ENCODE measurements around the gene PLBD2. TPM values are rescaled to one million over a fixed set of nuclear protein-coding genes. Genes with fewer than 3 reads are reported as not detected.

The PLBD2 gene
- total RNA-seq, 1 experiment from 2014 or later, result 31.4 TPM

DNA sequence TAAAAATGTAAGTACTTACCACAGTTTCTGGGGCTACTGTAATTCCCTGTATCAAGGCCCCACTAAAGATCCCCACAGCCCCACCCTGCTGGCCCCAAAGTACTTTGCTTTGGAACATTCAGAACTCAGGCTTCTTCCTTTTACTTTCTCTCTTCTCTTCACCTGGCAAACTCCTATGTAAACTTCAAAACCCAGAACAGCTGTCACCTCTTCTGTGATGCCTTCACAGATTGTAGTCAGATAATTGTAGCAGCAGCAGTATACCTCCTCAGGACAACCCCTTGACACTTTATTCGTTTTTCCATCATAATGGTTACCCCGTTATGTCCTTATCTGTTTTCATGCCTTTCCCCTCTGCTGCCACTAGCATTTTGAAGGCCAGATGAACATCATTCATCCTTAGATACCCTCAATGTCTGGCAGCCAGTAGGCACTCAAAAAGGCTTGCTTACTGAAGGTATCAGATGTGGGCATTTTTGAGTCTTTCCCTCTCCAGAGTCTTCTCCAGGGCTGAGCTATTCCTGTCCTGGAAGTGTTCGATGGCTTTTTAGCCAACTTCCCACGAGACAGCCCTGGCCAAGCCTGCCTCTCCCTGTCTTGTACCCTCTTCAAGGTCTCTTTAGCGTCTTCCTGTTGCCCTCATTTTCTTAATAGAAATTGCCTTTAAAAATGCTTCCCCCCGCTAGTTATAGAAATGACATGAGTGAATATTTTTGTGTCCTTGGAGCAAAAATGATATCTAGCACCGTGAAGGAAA, 7.4 kb downstream of the PLBD2 start:
- H4K20me1 ChIP-seq (ENCODE audit: control insufficient read depth, insufficient read depth, insufficient read length), result no peaks in the 10 kb centered on the region
- H4K8ac ChIP-seq (replicated peaks; ENCODE audit: insufficient read length, low read depth, low read length), result no peak overlapping the region
- H2BK12ac ChIP-seq (ENCODE audit: insufficient read length, low read depth, low read length), result no peak overlapping the region
- no peak overlapping the region for H3K56ac ChIP-seq (ENCODE audit: insufficient read length, low read depth, low read length)
- WGBS (ENCODE audit: extremely low coverage, insufficient read length, low lambda C conversion rate), result no CpG with 5 or more reads among the region's 7 CpGs
- no peak overlapping the region for H2BK15ac ChIP-seq (ENCODE audit: low read depth, low read length)
- no peak overlapping the region for H3K9ac ChIP-seq (ENCODE audit: extremely low read depth, insufficient read length, low read length)
- no peaks in the 10 kb centered on the region for H3K23me2 ChIP-seq (ENCODE audit: insufficient read length, low read depth, low read length, poor library complexity, severe bottlenecking)
- H3K18ac ChIP-seq (ENCODE audit: insufficient read length, low read depth, low read length), result no peak overlapping the region
- H3K27me3 ChIP-seq (ENCODE audit: insufficient read depth, low read length), result no peaks in the 10 kb centered on the region
- H3K9me3 Mint-ChIP-seq, result no peaks in the 10 kb centered on the region
- no peak overlapping the region for H3T11ph ChIP-seq (ENCODE audit: low read length)
- 0 out of 4 replicates have a peak, but pooled peaks cover 0 to 2% of the 10 kb centered on the region in 2 experiments for H3K4me1 Mint-ChIP-seq
- H3K4me3 Mint-ChIP-seq, result no peak overlapping the region
- no peak overlapping the region for H2BK120ac ChIP-seq (ENCODE audit: low read depth, low read length, poor library complexity, severe bottlenecking)
- H3K27me3 Mint-ChIP-seq (ENCODE audit: low read depth), result no peaks in the 10 kb centered on the region
- TF ChIP-seq, protein P1, sequence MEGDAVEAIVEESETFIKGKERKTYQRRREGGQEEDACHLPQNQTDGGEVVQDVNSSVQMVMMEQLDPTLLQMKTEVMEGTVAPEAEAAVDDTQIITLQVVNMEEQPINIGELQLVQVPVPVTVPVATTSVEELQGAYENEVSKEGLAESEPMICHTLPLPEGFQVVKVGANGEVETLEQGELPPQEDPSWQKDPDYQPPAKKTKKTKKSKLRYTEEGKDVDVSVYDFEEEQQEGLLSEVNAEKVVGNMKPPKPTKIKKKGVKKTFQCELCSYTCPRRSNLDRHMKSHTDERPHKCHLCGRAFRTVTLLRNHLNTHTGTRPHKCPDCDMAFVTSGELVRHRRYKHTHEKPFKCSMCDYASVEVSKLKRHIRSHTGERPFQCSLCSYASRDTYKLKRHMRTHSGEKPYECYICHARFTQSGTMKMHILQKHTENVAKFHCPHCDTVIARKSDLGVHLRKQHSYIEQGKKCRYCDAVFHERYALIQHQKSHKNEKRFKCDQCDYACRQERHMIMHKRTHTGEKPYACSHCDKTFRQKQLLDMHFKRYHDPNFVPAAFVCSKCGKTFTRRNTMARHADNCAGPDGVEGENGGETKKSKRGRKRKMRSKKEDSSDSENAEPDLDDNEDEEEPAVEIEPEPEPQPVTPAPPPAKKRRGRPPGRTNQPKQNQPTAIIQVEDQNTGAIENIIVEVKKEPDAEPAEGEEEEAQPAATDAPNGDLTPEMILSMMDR (conservative IDR thresholded peaks at IDR 0.05), result no peak
- no peak overlapping the region for H2AK5ac ChIP-seq (ENCODE audit: insufficient read length, low read length)
- H3K4me2 ChIP-seq (ENCODE audit: insufficient read depth, insufficient read length, low read length), result no peak overlapping the region
- H3K4me1 ChIP-seq (ENCODE audit: insufficient read depth, low read length), result no peaks in the 10 kb centered on the region
- H3K79me2 ChIP-seq (ENCODE audit: insufficient read depth, low read length), result no peaks in the 10 kb centered on the region
- no peak for DNase-seq
- H2BK5ac ChIP-seq (ENCODE audit: insufficient read length, low read length), result no peak overlapping the region
- no peak overlapping the region for H2BK20ac ChIP-seq (ENCODE audit: low read depth, low read length, poor library complexity, severe bottlenecking)
- H3K27ac ChIP-seq (ENCODE audit: insufficient read length, low read depth, low read length), result no peak overlapping the region
- H2AFZ ChIP-seq (ENCODE audit: low read length), result no peak overlapping the region
- H3K4ac ChIP-seq (ENCODE audit: low read depth, low read length), result no peak overlapping the region
- no peak overlapping the region for H4K5ac ChIP-seq (ENCODE audit: insufficient read length, low read depth, low read length)
- H3K14ac ChIP-seq (ENCODE audit: insufficient read depth, low read length), result no peak overlapping the region
- peaks cover 2% of the 10 kb centered on the region for H3K79me1 ChIP-seq (ENCODE audit: insufficient read depth, low read depth, low read length, poor library complexity, severe bottlenecking)
- H3K9me3 ChIP-seq (ENCODE audit: control insufficient read depth, low read depth, low read length), result no peaks in the 10 kb centered on the region
- peak overlapping the region in 1 of 3 experiments; percentile 39; a peak in 1 of 7 replicates for H3K27ac Mint-ChIP-seq
- peaks cover 4 to 19% (median 11%) of the 10 kb centered on the region in 3 experiments; a peak in 6 of 7 replicates for H3K36me3 Mint-ChIP-seq (ENCODE audit: insufficient read depth in 1 of 3, low read depth in 3 of 3)
- no peak overlapping the region for H3K23ac ChIP-seq (ENCODE audit: insufficient read length, low read depth, low read length)
- H4K91ac ChIP-seq (ENCODE audit: insufficient read length, low read depth, low read length), result no peak overlapping the region
